ENCODE measurements around the gene MLNR.

Gene MLNR

DNA sequence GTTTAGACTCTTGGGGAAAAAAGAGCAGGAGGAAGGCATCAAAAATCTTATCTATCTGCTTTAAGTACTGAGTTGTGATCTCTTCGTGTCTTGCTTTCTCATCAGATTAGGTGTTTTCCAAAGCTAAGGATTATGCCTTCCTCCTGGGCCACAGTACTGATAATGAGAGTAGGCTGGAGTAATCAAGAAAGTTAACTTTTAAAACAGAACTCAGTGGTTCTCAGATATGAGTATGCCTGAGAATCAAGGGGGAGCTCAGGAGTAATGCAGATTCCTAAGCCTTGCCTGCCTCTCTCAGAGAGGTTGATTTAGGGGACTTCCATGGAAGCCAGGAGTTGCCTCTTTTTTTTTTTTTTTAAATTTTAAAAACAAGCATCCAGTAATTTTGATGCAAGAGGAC, 51.1 kb downstream of the MLNR start:
- Histone ChIP-seq H3K27ac (no peak overlapping the region), H3K36me3 (peaks cover 18% of the 10 kb centered on the region), H3K27me3 (no peaks in the 10 kb centered on the region), H3K9me3 (no peaks in the 10 kb centered on the region), H3K4me3 (no peak overlapping the region), H3K9ac (no peak overlapping the region), H4K20me1 (no peaks in the 10 kb centered on the region), H3K4me2 (no peak overlapping the region), H3K4me1 (no peaks in the 10 kb centered on the region)
- no peak for TF ChIP-seq Cebpa-rat (IDR thresholded peaks at IDR 0.05)

Data from BLaER1 (cell line).